Epithelial cell of proximal tubule (primary cell): ENCODE data around the gene VPS26B. TPM values are rescaled to one million over a fixed set of nuclear protein-coding genes. Genes with fewer than 3 reads are reported as not detected.

ENCODE experiments used
- DNase-seq: peaks from one replicate; pipeline ENCODE4 v3.0.0-alpha.2; 2011; ENCODE audit warnings: low read depth
- H3K4me3 ChIP-seq: 2 replicates; pipeline ENCODE4 v1.5.1; 2011; ENCODE audit warnings: low read depth, mild to moderate bottlenecking, low read length
- CTCF ChIP-seq: conservative IDR thresholded peaks from 2 replicates; pipeline ENCODE4 v1.5.1; 2012; ENCODE audit warnings: low read depth, mild to moderate bottlenecking, low read length
- total RNA-seq: library from RNA; depleted of rRNA; stranded (reverse); fragments of >200 nt; gene quantifications from 2 replicates; pipeline ENCODE4 v1.2.3, GENCODE V29; 2015

The VPS26B gene
- total RNA-seq, 1 donor from 2014 or later, result 17.8 TPM

GRCh38 chr11:134242376-134242775 is 17.9 kb downstream of the VPS26B start:
- DNase-seq, result no peak
- no peak for TF ChIP-seq CTCF
- H3K4me3 ChIP-seq, result no peak overlapping the region

GRCh38 chr11:134243913-134244312 is 19.4 kb downstream of the VPS26B start:
- no peak overlapping the region for H3K4me3 ChIP-seq
- no peak for DNase-seq
- TF ChIP-seq CTCF, result no peak

GRCh38 chr11:134244593-134244992 is 20.1 kb downstream of the VPS26B start:
- TF ChIP-seq CTCF, result peak; percentile 62
- no peak overlapping the region for H3K4me3 ChIP-seq
- no peak for DNase-seq

- no peak overlapping the region for H3K4me3 ChIP-seq
- no peak for DNase-seq
- no peak for TF ChIP-seq CTCF
Observed at GRCh38 chr11:134245434-134245833, 21.0 kb downstream of the VPS26B start.

- TF ChIP-seq CTCF, result no peak
Observed at GRCh38 chr11:134246100-134246499, 21.6 kb downstream of the VPS26B start.

GRCh38 chr11:134246678-134247077 is 22.2 kb downstream of the VPS26B start:
- no peak overlapping the region for H3K4me3 ChIP-seq
- DNase-seq, result no peak
- no peak for TF ChIP-seq CTCF

More at GRCh38 chr11:134246100-134246499, 21.6 kb downstream of the VPS26B start:
- DNase-seq, result no peak
- H3K4me3 ChIP-seq, result no peak overlapping the region

- no peak for TF ChIP-seq CTCF
- DNase-seq, result no peak
- H3K4me3 ChIP-seq, result no peak overlapping the region
Observed at GRCh38 chr11:134248910-134249480, 24.5 kb downstream of the VPS26B start.
